DND-41 (cell line): ENCODE data around the gene ABCC4.

Experiments
- CTCF ChIP-seq: IDR thresholded peaks from 2 replicates; pipeline ENCODE4 v1.5.1; 2012; ENCODE audit warnings: borderline replicate concordance, low read length, moderate library complexity, mild to moderate bottlenecking; ENCODE audit not compliant: poor library complexity, severe bottlenecking; ENCODE audit errors: extremely low read depth
- EZH2 ChIP-seq: IDR thresholded peaks from 3 replicates; pipeline ENCODE4 v1.6.1; 2012; ENCODE audit warnings: borderline replicate concordance, low read depth, mild to moderate bottlenecking, moderate library complexity, low read length, inconsistent platforms; ENCODE audit not compliant: severe bottlenecking

GRCh38 chr13:95349267-95349666 is 48.0 kb upstream of the ABCC4 start:
- TF ChIP-seq CTCF = no peak
- TF ChIP-seq EZH2 = no peak
